OCI-LY7 (cell line): ENCODE data around the gene ABR. TPM values are rescaled to one million over a fixed set of nuclear protein-coding genes. Genes with fewer than 3 reads are reported as not detected.
"Not testable (repeated sequence)": the region's sequence is repeated elsewhere in the genome, so short reads cannot be mapped to it uniquely, and the experiment has no call there.

Experiments
- BruUV-seq: library from RNA; stranded (reverse); fragments of 400-500 nt; replicated peaks from 2 replicates; lab custom pipeline; 2021; lab: Mats Ljungman, UMichigan
- CTCF ChIA-PET: fragments of 300-600 bp; sonication (Branson Sonifier 250); formaldehyde crosslinking; loops from one replicate; lab custom pipeline; 2022; ENCODE audit warnings: antibody characterized with exemption; ENCODE audit not compliant: unreplicated experiment; lab: Charles Lee
- POLR2A ChIA-PET: fragments of 300-600 bp; sonication (Branson Sonifier 250); formaldehyde crosslinking; loops from one replicate; lab custom pipeline; 2022; ENCODE audit warnings: antibody characterized with exemption; lab: Charles Lee
- DNase-seq: peaks from one replicate; pipeline ENCODE4 v3.0.0-alpha.2; 2015; ENCODE audit warnings: low spot score
- H2AFZ ChIP-seq: fragments of 200-600 bp; sonication (generic), shearing (Covaris generic); 2 replicates; pipeline ENCODE4 v1.6.1; 2014; ENCODE audit warnings: mild to moderate bottlenecking, antibody characterized with exemption, low read length, moderate library complexity
- H3K27ac ChIP-seq: fragments of 200-600 bp; sonication (generic); 2 replicates; pipeline ENCODE4 v1.5.1; 2014; ENCODE audit warnings: mixed run types, low read depth, mild to moderate bottlenecking, moderate library complexity, low read length, inconsistent platforms; ENCODE audit not compliant: poor library complexity, severe bottlenecking
- H3K36me3 ChIP-seq: fragments of 200-600 bp; sonication (generic); 2 replicates; pipeline ENCODE4 v1.6.1; 2014; ENCODE audit warnings: mild to moderate bottlenecking, antibody characterized with exemption, low read length, moderate library complexity, mixed read lengths; ENCODE audit not compliant: insufficient read depth
- H3K4me1 ChIP-seq: fragments of 200-600 bp; sonication (generic); 2 replicates; pipeline ENCODE4 v1.5.1; 2014; ENCODE audit warnings: mild to moderate bottlenecking, low read length; ENCODE audit not compliant: insufficient read depth, poor library complexity, severe bottlenecking
- H3K4me2 ChIP-seq: fragments of 200-600 bp; sonication (generic); 2 replicates; pipeline ENCODE4 v1.6.1; 2014; ENCODE audit warnings: mild to moderate bottlenecking, low read length
- H3K4me3 ChIP-seq: fragments of 200-600 bp; sonication (generic); 2 replicates; pipeline ENCODE4 v1.5.1; 2014; ENCODE audit warnings: mild to moderate bottlenecking, low read depth, low read length; ENCODE audit not compliant: poor library complexity, severe bottlenecking
- H3K79me2 ChIP-seq: fragments of 200-600 bp; sonication (generic); 2 replicates; pipeline ENCODE4 v1.6.1; 2016; ENCODE audit warnings: low read depth, mild to moderate bottlenecking, low read length, moderate library complexity, mixed read lengths; ENCODE audit not compliant: insufficient read depth
- H3K9me2 ChIP-seq: fragments of 200-600 bp; sonication (generic); 2 replicates; pipeline ENCODE4 v1.6.1; 2016; ENCODE audit warnings: mild to moderate bottlenecking, low read length, mixed read lengths; ENCODE audit not compliant: insufficient read depth
- H3K9me3 ChIP-seq: fragments of 200-600 bp; sonication (generic); 2 replicates; pipeline ENCODE4 v1.6.1; 2014; ENCODE audit warnings: mild to moderate bottlenecking, mixed run types, low read length, mixed read lengths
- H4K20me1 ChIP-seq: fragments of 200-600 bp; sonication (generic); 2 replicates; pipeline ENCODE4 v1.6.1; 2014; ENCODE audit warnings: mild to moderate bottlenecking, antibody characterized with exemption, low read length, moderate library complexity, mixed read lengths; ENCODE audit not compliant: insufficient read depth
- CTCF ChIP-seq: fragments of 200-600 bp; sonication (generic); conservative IDR thresholded peaks from 2 replicates; pipeline ENCODE4 v1.5.1; 2014; ENCODE audit warnings: mild to moderate bottlenecking, antibody characterized with exemption, low read length, moderate library complexity, mixed read lengths
- EZH2phosphoT487 ChIP-seq: fragments of 200-600 bp; sonication (generic); IDR thresholded peaks from 2 replicates; pipeline ENCODE4 v1.6.1; 2018; ENCODE audit warnings: low read depth, borderline replicate concordance, mild to moderate bottlenecking, mixed run types, antibody characterized with exemption, low read length, moderate library complexity, mixed read lengths
- intact Hi-C: fragments of 100-400 bp; cut with micrococcal nuclease; formaldehyde crosslinking; loops from one replicate; pipeline ENCODE4 v1.10.0; 2022; ENCODE audit not compliant: unreplicated experiment
- total RNA-seq, 2 experiments: library from RNA; depleted of rRNA in 1 of 2; stranded (reverse); fragments of >200 nt in 1 of 2; shearing (Covaris generic) in 1 of 2; gene quantifications; 2 replicates each; pipeline ENCODE4 v1.2.3, GENCODE V29; 2014 to 2022

The ABR gene
- total RNA-seq, 2 experiments from 2014 or later, result 164 to 181 TPM

- DNase-seq, result no peak
- TF ChIP-seq EZH2phosphoT487 (no peak), CTCF (no peak)
- Histone ChIP-seq H3K36me3 (no peaks in the 10 kb centered on the region), H3K4me2 (no peak overlapping the region), H3K4me3 (no peak overlapping the region), H2AFZ (no peak overlapping the region), H3K9me3 (no peaks in the 10 kb centered on the region), H3K9me2 (no peaks in the 10 kb centered on the region), H3K27ac (no peak overlapping the region), H3K4me1 (no peaks in the 10 kb centered on the region), H4K20me1 (no peaks in the 10 kb centered on the region), H3K79me2 (no peaks in the 10 kb centered on the region)
- intact Hi-C loops, result no loop called here
- ChIA-PET POLR2A (interaction anchor here (1.2 kb wide), 1 partner anchor 15 kb away, joined by 5 read pairs; no protein-coding TSS in a partner anchor), CTCF (no interaction called here)
- no TSS peak for BruUV-seq
Observed at GRCh38 chr17:973053-973452, 206.7 kb downstream of the ABR start.

- intact Hi-C loops, H3K4me1 ChIP-seq, H3K27ac ChIP-seq, H4K20me1 ChIP-seq, H3K4me3 ChIP-seq, BruUV-seq, POLR2A ChIA-PET, DNase-seq, CTCF ChIA-PET, H3K9me2 ChIP-seq, H3K9me3 ChIP-seq, H2AFZ ChIP-seq, H3K4me2 ChIP-seq, H3K79me2 ChIP-seq, H3K36me3 ChIP-seq: not testable (repeated sequence)
Observed at GRCh38 chr17:971861-972260, 207.9 kb downstream of the ABR start.

GRCh38 chr17:970364-970763 lies 209.4 kb downstream of the ABR start:
- intact Hi-C loops, result no loop called here
- H3K9me3 ChIP-seq, result no peaks in the 10 kb centered on the region
- H3K9me2 ChIP-seq, result no peaks in the 10 kb centered on the region
- H2AFZ ChIP-seq, result no peak overlapping the region
- no peak for DNase-seq
- H3K36me3 ChIP-seq, result no peaks in the 10 kb centered on the region
- no peak overlapping the region for H3K4me3 ChIP-seq
- no peak for TF ChIP-seq CTCF
- no peak for TF ChIP-seq EZH2phosphoT487
- H4K20me1 ChIP-seq, result no peaks in the 10 kb centered on the region
- BruUV-seq, result no TSS peak
- ChIA-PET POLR2A (no interaction called here), CTCF (no interaction called here)
- no peaks in the 10 kb centered on the region for H3K4me1 ChIP-seq
- H3K4me2 ChIP-seq, result no peak overlapping the region
- no peaks in the 10 kb centered on the region for H3K79me2 ChIP-seq
- H3K27ac ChIP-seq, result no peak overlapping the region
